OCI-LY3 (cell line): ENCODE results near the gene SLC45A3.

Experiments used
- CTCF ChIP-seq: fragments of 200-600, 300-600 bp; sonication (generic); IDR thresholded peaks from 2 replicates; pipeline ENCODE4 v1.5.1; 2014; ENCODE audit warnings: antibody characterized with exemption, low read length, low read depth
- EZH2phosphoT487 ChIP-seq: fragments of 200-600 bp; shearing (Covaris generic); IDR thresholded peaks from 2 replicates; pipeline ENCODE4 v1.6.1; 2018; ENCODE audit warnings: antibody characterized with exemption, mixed run types, low read depth

GRCh38 chr1:205719015-205719414 is 38.7 kb upstream of the SLC45A3 start:
- TF ChIP-seq EZH2phosphoT487 (no peak), CTCF (no peak)
